H1 (cell line): Measurements from ENCODE around the gene MACROD2.

ENCODE experiments used
- ATF3 ChIP-seq: IDR thresholded peaks from 2 replicates; pipeline ENCODE4 v1.6.1; 2011; ENCODE audit warnings: low read depth, mild to moderate bottlenecking, low read length; ENCODE audit not compliant: insufficient read depth
- CBX8 ChIP-seq: fragments of 300-800, 300-1000 bp; sonication (generic); IDR thresholded peaks from 2 replicates; pipeline ENCODE4 v1.7.1; 2016; ENCODE audit warnings: low read depth, low read length, borderline replicate concordance
- CTCF ChIP-seq, 3 experiments: IDR thresholded peaks; 1 replicate in 2 of 3; 2 replicates in 1 of 3; pipeline versions ENCODE4 v1.5.1 to v1.6.1; 2011; ENCODE audit warnings: low read length in 3 of 3, mild to moderate bottlenecking in 3 of 3, inconsistent platforms in 2 of 3, low read depth in 1 of 3, moderate library complexity in 1 of 3; ENCODE audit not compliant: insufficient read depth in 1 of 3; ENCODE audit errors: control extremely low read depth in 1 of 3
- HDAC6 ChIP-seq: IDR thresholded peaks from one replicate; pipeline ENCODE4 v1.7.1; 2012; ENCODE audit warnings: low read depth, mild to moderate bottlenecking, inconsistent platforms, low read length, moderate library complexity
- POLR2A ChIP-seq, 2 experiments: IDR thresholded peaks; 1 replicate in 1 of 2; 2 replicates in 1 of 2; pipeline ENCODE4 v1.6.1; 2011; ENCODE audit warnings: low read depth in 2 of 2, low read length in 2 of 2, mild to moderate bottlenecking in 2 of 2; ENCODE audit errors: control extremely low read depth in 1 of 2
- POLR2AphosphoS5 ChIP-seq: IDR thresholded peaks from 2 replicates; pipeline ENCODE4 v1.6.1; 2011; ENCODE audit warnings: low read depth, low read length
- RAD21 ChIP-seq, 2 experiments: IDR thresholded peaks in 1 of 2; conservative IDR thresholded peaks in 1 of 2; 2 replicates each; pipeline ENCODE4 v1.6.1; 2011; ENCODE audit warnings: low read depth in 2 of 2, low read length in 2 of 2, improper control_type of control experiment in 1 of 2, inconsistent platforms in 1 of 2, mild to moderate bottlenecking in 1 of 2, moderate library complexity in 1 of 2
- RFX5 ChIP-seq: IDR thresholded peaks from 2 replicates; pipeline ENCODE4 v1.6.1; 2011; ENCODE audit warnings: low read depth, low read length, improper control_type of control experiment, borderline replicate concordance
- SAP30 ChIP-seq: fragments of 300-600 bp; sonication (generic); IDR thresholded peaks from 2 replicates; pipeline ENCODE4 v1.7.1; 2012; ENCODE audit warnings: low read length, moderate library complexity, mild to moderate bottlenecking, inconsistent platforms; ENCODE audit not compliant: insufficient read depth, insufficient replicate concordance

DNA sequence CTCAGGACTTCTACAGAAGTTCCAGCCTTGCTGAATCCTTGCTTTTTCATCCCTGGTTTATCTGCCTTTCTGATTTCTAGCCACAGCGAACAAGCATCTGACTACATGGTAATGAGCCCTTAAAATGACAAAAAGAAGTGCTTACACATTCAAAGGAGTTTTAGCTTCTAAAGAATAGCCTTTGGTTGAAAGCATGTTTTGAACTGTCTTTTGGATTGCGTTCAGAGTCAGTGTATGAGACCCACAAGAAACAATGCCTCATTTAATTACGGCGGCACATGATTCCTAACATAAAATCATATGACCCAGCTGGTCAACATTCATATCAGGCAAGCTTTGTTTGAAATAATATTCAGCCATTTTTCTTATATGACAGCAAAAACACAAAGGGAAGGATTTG lies 1793.8 kb downstream of the MACROD2 start:
- TF ChIP-seq ATF3 (no peak), RAD21 (IDR thresholded peaks at IDR 0.05 in 1 of 2, conservative IDR thresholded peaks at IDR 0.05 in 1 of 2; ENCODE audit: low read depth in 2 of 2, low read length in 2 of 2) (no peak), SAP30 (no peak), CTCF (IDR thresholded peaks at IDR 0.05; ENCODE audit: control extremely low read depth in 1 of 3, insufficient read depth in 1 of 3, low read depth in 1 of 3, low read length in 3 of 3) (no peak), CBX8 (no peak), RFX5 (no peak), POLR2A (IDR thresholded peaks at IDR 0.05; ENCODE audit: control extremely low read depth in 1 of 2, low read depth in 2 of 2, low read length in 2 of 2) (no peak), HDAC6 (no peak), POLR2AphosphoS5 (no peak)
